GM12891 (cell line): ENCODE results near the gene P2RY8.
"Not testable (repeated sequence)": the region's sequence is repeated elsewhere in the genome, so short reads cannot be mapped to it uniquely, and the experiment has no call there.

Experiments used
- PAX5 ChIP-seq: IDR thresholded peaks from 2 replicates; pipeline ENCODE4 v1.6.1; 2011; ENCODE audit warnings: low read length, moderate library complexity, mild to moderate bottlenecking; ENCODE audit not compliant: insufficient read depth, severe bottlenecking
- POLR2A ChIP-seq: IDR thresholded peaks from 2 replicates; pipeline ENCODE4 v1.6.1; 2011; ENCODE audit warnings: low read depth, low read length, control low read depth
- POLR2AphosphoS5 ChIP-seq: IDR thresholded peaks from 2 replicates; pipeline ENCODE4 v1.6.1; 2011; ENCODE audit warnings: low read depth, low read length, control low read depth
- POU2F2 ChIP-seq: IDR thresholded peaks from 2 replicates; pipeline ENCODE4 v1.6.1; 2011; ENCODE audit warnings: low read depth, mild to moderate bottlenecking, control low read depth, low read length, moderate library complexity
- SPI1 ChIP-seq: IDR thresholded peaks from 2 replicates; pipeline ENCODE4 v1.6.1; 2011; ENCODE audit warnings: low read depth, low read length, control low read depth
- TAF1 ChIP-seq: IDR thresholded peaks from 2 replicates; pipeline ENCODE4 v1.6.1; 2011; ENCODE audit warnings: low read depth, low read length, control low read depth

DNA sequence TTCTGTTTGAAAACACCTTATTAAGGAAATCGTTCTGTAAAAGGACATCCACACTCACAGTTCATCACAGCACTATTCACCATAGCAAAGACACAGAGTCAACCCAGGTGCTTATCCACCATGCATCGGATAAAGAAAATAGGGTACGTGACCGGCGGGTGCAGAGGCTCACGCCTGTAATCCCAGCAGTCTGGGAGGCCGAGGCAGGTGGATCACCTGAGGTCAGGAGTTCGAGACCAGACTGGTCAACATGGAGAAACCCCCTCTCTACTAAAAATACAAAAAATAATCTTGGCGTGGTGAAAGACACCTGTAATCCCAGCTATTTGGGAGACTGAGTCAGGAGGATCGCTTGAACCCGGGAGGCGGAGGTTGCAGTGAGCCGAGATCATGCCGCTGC lies 2.2 kb upstream of the P2RY8 start:
- not testable (repeated sequence) for TF ChIP-seq POLR2A, POLR2AphosphoS5, POU2F2, TAF1, PAX5, SPI1
